Activated CD8-positive, alpha-beta memory T cell treated with anti-CD3 and anti-CD28 coated beads for 4 hours (primary cell): Measurements from ENCODE around the gene TRIM6.
"Not testable (repeated sequence)": the region's sequence is repeated elsewhere in the genome, so short reads cannot be mapped to it uniquely, and the experiment has no call there.

Experiments
- DNase-seq, 2 donors: peaks; one replicate each; pipeline ENCODE4 v3.0.0-alpha.2; 2020; ENCODE audit warnings: low read depth in 2 of 2

The TRIM6 gene, protein sequence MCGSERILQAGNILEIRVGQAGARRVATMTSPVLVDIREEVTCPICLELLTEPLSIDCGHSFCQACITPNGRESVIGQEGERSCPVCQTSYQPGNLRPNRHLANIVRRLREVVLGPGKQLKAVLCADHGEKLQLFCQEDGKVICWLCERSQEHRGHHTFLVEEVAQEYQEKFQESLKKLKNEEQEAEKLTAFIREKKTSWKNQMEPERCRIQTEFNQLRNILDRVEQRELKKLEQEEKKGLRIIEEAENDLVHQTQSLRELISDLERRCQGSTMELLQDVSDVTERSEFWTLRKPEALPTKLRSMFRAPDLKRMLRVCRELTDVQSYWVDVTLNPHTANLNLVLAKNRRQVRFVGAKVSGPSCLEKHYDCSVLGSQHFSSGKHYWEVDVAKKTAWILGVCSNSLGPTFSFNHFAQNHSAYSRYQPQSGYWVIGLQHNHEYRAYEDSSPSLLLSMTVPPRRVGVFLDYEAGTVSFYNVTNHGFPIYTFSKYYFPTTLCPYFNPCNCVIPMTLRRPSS

GRCh38 chr11:5596607-5597201 lies at the start of gene TRIM6:
Gene TRIM6, plus strand, starts transcription at chr11:5596637. Its CDS starts 261 bp downstream, at chr11:5596898.
- no peak for DNase-seq

DNA sequence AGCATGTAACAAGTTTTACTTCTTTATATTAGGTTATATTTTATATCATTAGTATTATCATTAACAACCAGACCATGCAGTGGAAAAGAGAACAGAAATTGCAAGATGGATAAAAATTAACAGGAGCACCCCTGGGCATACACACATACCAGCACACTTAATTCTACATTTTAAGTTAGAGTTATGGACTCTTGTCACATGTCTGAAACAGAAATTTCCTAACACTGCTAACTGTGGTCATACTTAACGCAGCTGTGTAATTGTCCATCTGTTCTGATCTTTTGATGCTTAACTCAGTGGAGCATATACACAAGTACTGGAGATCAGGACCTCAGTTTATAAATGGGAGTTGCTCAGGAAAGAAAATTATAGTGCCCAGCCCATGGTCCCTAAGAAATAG lies 48.5 kb upstream of the TRIM6 start:
- no peak for DNase-seq

- DNase-seq = no peak
Observed at GRCh38 chr11:5548440-5548839, 48.0 kb upstream of the TRIM6 start, which contains the start of gene OR52H1. Gene OR52H1, minus strand, starts transcription at chr11:5548540. Its CDS starts 3,035 bp downstream, at chr11:5545505.

- no peak for DNase-seq
Observed at GRCh38 chr11:5550440-5551095, 45.9 kb upstream of the TRIM6 start.

DNA sequence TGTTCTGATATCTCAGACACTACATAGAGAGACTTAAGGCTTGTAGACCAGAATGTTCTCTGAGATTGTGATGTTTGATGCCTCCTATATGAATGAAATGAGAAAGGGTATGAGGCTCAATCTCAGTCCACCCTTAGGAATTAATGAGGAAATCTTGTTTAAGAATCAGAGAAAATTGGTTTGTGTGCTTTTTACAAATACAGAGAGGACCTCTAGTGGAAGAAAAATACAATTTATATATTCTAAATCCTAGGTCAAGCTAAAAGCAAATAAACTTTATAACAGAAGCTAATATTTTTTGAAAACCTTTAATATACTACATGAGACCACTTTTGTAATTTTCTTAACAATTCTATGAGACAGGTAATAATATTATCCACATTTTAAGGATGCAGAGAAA lies 43.1 kb upstream of the TRIM6 start:
- no peak for DNase-seq

DNA sequence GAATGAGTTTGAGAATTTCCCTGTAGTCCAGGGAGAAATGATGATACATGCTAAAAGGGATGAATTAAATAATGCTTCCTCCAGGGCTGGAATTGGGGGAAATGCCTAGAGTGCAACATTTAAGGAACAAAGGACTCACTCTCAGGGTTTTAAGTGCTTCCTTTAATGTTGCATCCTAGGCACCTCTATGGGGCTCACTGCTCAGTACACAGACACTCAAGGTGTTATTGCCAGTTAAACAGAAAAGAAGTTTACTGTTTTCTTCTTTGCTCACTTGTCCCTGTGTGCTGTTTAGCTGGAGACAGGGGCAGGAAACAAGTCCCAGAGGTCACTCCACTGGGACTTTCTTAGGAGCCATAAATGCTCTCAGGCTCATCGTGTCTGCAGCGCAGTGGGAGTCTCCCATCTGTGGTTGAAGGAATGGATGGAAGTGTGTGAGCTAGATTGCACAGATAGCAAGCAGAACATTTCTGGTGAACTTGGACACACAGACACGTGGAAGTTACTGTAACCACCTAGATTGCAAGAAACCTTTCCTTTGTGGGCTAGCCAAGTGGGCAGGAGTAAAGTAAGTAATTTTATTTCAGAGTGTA lies 39.7 kb upstream of the TRIM6 start:
- no peak for DNase-seq

DNA sequence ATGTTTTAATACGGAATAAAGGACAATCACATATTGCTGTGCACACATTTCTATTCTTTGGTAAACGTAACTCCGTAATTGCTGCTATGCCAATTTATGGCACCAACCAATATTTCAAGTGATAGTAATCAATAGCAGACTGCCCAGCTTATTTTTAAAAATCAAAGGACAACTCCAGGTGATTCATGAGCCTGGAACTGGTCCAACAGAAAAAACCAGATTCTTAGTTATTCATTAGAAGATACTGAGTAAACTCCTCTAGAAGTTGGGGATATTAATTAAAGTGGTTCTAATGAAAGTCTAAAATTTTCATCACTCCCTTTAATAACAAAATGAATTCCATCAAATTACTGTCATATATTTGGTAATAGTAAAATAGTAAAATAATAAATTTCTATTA lies 38.7 kb upstream of the TRIM6 start:
- DNase-seq = no peak

- DNase-seq = no peak
Observed at GRCh38 chr11:5564259-5565019, 32.0 kb upstream of the TRIM6 start.

GRCh38 chr11:5574654-5575053 lies 21.8 kb upstream of the TRIM6 start:
- DNase-seq = no peak

DNA sequence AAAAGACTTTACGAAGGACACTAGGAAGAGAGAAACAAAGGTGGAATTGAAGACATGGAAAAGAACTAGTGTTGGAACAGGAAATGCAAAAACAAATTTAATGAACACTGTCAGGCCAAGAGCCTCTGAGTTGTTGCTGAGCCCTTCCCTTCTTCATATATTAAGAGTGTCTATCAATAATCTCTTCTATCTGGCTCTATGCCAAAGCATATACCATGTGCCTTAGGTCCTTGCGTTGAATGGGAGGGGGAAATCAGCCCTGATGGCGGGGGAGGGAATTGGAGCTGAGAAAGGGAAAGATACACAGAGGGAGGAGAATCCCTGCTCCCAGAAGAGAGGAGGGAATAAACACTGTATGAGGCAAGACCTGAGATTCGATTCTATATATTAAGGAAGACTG lies 21.3 kb upstream of the TRIM6 start:
- DNase-seq = no peak

- DNase-seq = no peak
Observed at GRCh38 chr11:5577101-5577500, 19.3 kb upstream of the TRIM6 start.

- DNase-seq = no peak
Observed at GRCh38 chr11:5580577-5580976, 15.9 kb upstream of the TRIM6 start, which contains the start of gene OR52B6. Gene OR52B6, plus strand, starts transcription at chr11:5580877. Its CDS starts 0 bp downstream, at chr11:5580877.

DNA sequence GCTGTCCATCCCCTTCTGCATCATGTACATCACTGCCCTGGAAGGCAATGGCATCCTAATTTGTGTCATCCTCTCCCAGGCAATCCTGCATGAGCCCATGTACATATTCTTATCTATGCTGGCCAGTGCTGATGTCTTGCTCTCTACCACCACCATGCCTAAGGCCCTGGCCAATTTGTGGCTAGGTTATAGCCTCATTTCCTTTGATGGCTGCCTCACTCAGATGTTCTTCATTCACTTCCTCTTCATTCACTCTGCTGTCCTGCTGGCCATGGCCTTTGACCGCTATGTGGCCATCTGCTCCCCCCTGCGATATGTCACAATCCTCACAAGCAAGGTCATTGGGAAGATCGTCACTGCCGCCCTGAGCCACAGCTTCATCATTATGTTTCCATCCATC lies 15.4 kb upstream of the TRIM6 start:
- no peak for DNase-seq

DNA sequence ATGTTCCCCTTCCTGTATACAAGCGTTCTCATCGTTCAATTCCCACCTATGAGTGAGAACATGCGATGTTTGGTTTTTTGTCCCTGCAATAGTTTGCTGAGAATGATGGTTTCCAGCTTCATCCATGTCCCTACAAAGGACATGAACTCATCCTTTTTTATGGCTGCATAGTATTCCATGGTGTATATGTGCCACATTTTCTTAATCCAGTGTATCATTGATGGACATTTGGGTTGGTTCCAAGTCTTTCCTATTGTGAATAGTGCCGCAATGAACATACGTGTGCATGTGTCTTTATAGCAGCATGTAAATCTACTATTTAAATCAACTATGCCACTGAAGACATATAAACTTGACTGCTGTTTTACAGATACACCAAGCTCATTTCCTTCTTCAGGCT lies 12.0 kb upstream of the TRIM6 start:
- not testable (repeated sequence) for DNase-seq

- DNase-seq = not testable (repeated sequence)
Observed at GRCh38 chr11:5589906-5590305, 6.5 kb upstream of the TRIM6 start.

DNA sequence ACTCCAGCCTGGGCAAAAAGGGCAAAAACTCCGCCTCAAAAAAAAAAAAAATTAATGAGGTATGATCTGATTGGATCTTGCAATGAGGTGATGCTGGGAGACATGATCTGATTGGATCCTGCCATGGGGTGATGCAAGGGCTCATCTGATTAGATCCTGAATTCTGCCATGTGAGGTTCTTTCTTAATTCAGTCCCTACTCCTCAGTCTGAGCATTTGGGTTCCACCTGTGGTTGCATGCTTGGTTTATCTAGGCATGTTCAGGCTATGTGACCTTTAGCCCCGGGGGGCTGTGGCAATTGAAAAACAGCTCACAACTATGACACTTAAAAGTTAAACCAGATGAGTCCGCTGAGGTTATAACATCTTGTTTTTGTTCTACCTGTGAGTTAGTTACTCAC lies 4.8 kb upstream of the TRIM6 start:
- DNase-seq = no peak

DNA sequence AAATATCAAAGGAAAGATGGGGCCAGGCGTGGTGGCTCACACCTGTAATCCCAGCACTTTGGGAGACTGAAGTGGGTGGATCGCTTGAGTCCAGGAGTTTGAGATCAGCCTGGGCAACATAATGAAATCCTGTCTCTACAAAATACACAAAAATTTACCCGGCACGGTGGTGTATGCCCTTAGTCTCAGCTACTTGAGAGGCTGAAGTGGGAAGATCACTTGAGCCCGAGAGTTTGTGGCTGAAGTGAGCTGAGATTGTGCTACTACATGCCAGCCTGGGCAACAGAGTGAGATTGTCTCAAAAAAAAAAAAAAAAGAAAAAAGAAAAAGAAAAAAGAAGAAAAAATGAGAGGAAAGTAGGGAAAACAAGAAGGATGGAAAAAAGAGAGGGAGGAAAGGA lies 3.8 kb upstream of the TRIM6 start:
- DNase-seq = no peak

DNA sequence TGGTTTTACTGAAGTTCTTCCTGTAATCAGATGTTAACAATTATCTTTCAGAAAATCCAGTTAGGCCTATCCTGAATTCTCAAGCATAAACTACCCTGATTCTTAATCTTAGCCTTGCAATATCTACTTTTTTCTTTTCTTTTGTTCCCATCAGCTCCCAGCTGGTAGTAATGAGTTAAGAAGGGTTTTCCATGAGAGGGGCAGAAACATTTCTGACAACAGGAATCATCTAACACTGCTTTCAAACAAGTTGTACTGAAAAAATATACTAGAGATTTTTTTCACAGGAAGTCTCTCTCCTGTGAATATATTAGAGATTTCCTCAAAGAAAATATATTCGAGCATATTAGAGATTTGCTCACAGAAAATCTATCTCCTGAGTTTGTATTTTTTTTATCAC lies 3.3 kb upstream of the TRIM6 start:
- no peak for DNase-seq

DNA sequence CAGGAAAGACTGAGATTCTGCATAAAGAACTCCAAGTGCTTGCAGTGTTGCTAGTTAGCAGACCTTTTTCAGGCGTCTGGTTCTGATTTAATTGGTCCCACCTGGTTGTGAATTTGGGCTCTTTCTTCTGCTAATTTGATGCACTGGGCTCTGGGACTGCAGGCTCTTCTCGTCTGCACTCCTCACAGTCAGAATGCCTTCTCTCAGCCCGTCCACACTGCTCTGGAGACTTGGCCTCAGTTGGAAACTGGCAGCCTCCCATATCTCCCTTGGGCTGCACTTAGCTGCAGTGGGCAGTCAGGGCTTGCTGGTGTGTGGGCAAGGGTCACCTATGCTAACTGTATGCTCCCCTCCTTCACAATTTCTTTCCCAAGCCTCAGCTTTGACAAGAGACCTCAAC lies 1.5 kb downstream of the TRIM6 start:
- DNase-seq = no peak

- DNase-seq = peak; percentile 5 to 31
Observed at GRCh38 chr11:5600374-5600851, 4.0 kb downstream of the TRIM6 start.

GRCh38 chr11:5602791-5603190 lies 6.4 kb downstream of the TRIM6 start:
- DNase-seq = not testable (repeated sequence)
